Measurements from ENCODE around the gene UMAD1.
A peak's percentile ranks its signal among the peaks of the same experiment; 100 is the strongest.

UMAD1 gene

GRCh38 chr7:7761340-7761973, 120.9 kb downstream of the UMAD1 start:
- H3K4me3 ChIP-seq (ENCODE audit: low read length): peak overlapping the region; percentile 70
- peak; percentile 82 for DNase-seq
- H3K27ac ChIP-seq (ENCODE audit: low read length): peak overlapping the region; percentile 55; the same call in 1 of the 2 replicates

GRCh38 chr7:7761974-7762779, 121.6 kb downstream of the UMAD1 start:
- no peaks in the 10 kb centered on the region for H3K79me2 ChIP-seq (ENCODE audit: low read length)
- H3K27me3 ChIP-seq (replicated peaks; ENCODE audit: insufficient read depth, low read length): no peaks in the 10 kb centered on the region
- H3K27ac ChIP-seq (ENCODE audit: low read length): peak overlapping the region; percentile 55; the same call in 1 of the 2 replicates
- no peaks in the 10 kb centered on the region for H3K9me3 ChIP-seq (replicated peaks; ENCODE audit: insufficient read depth, low read length)
- peaks cover 12% of the 10 kb centered on the region for H3F3A ChIP-seq (ENCODE audit: insufficient read depth, low read length)
- peak overlapping the region; percentile 36; the same call in 1 of the 2 replicates for H3K9ac ChIP-seq (ENCODE audit: low read length)
- no peaks in the 10 kb centered on the region for H4K20me1 ChIP-seq (ENCODE audit: insufficient read depth, low read length)
- no peaks in the 10 kb centered on the region for H3K36me3 ChIP-seq (replicated peaks; ENCODE audit: insufficient read depth, low read length)
- no peaks in the 10 kb centered on the region for H3K9me2 ChIP-seq (replicated peaks; ENCODE audit: insufficient read depth, low read length)
- H3K4me2 ChIP-seq (ENCODE audit: low read depth, low read length): peak overlapping the region; percentile 95
- peak; percentile 74 for DNase-seq
- peak overlapping the region; percentile 70 for H3K4me3 ChIP-seq (ENCODE audit: low read length)
- TF ChIP-seq EZH2phosphoT487 (IDR thresholded peaks at IDR 0.05; ENCODE audit: low read length): no peak
- peak overlapping the region; percentile 64 for H2AFZ ChIP-seq (ENCODE audit: low read length)
- H3K4me1 ChIP-seq (ENCODE audit: low read length): peaks cover 6% of the 10 kb centered on the region; the same call in 1 of the 2 replicates

More at GRCh38 chr7:7761340-7761973, 120.9 kb downstream of the UMAD1 start:
- Histone ChIP-seq H3K79me2 (ENCODE audit: low read length) (no peaks in the 10 kb centered on the region), H3K27me3 (replicated peaks; ENCODE audit: insufficient read depth, low read length) (no peaks in the 10 kb centered on the region), H3K9me3 (replicated peaks; ENCODE audit: insufficient read depth, low read length) (no peaks in the 10 kb centered on the region), H3K9ac (ENCODE audit: low read length) (peak overlapping the region; percentile 36; the same call in 1 of the 2 replicates), H3F3A (ENCODE audit: insufficient read depth, low read length) (peaks cover 12% of the 10 kb centered on the region), H2AFZ (ENCODE audit: low read length) (peak overlapping the region; percentile 64), H3K4me2 (ENCODE audit: low read depth, low read length) (peak overlapping the region; percentile 95), H3K4me1 (ENCODE audit: low read length) (peaks cover 6% of the 10 kb centered on the region; the same call in 1 of the 2 replicates), H3K36me3 (replicated peaks; ENCODE audit: insufficient read depth, low read length) (no peaks in the 10 kb centered on the region), H4K20me1 (ENCODE audit: insufficient read depth, low read length) (no peaks in the 10 kb centered on the region), H3K9me2 (replicated peaks; ENCODE audit: insufficient read depth, low read length) (no peaks in the 10 kb centered on the region)
- TF ChIP-seq EZH2phosphoT487 (IDR thresholded peaks at IDR 0.05; ENCODE audit: low read length): no peak
- TF ChIP-seq EZH2 (optimal IDR thresholded peaks at IDR 0.05; ENCODE audit: low read depth, low read length): no peak
- TF ChIP-seq CTCF (IDR thresholded peaks at IDR 0.05; ENCODE audit: low read length): peak; percentile 51

DNA sequence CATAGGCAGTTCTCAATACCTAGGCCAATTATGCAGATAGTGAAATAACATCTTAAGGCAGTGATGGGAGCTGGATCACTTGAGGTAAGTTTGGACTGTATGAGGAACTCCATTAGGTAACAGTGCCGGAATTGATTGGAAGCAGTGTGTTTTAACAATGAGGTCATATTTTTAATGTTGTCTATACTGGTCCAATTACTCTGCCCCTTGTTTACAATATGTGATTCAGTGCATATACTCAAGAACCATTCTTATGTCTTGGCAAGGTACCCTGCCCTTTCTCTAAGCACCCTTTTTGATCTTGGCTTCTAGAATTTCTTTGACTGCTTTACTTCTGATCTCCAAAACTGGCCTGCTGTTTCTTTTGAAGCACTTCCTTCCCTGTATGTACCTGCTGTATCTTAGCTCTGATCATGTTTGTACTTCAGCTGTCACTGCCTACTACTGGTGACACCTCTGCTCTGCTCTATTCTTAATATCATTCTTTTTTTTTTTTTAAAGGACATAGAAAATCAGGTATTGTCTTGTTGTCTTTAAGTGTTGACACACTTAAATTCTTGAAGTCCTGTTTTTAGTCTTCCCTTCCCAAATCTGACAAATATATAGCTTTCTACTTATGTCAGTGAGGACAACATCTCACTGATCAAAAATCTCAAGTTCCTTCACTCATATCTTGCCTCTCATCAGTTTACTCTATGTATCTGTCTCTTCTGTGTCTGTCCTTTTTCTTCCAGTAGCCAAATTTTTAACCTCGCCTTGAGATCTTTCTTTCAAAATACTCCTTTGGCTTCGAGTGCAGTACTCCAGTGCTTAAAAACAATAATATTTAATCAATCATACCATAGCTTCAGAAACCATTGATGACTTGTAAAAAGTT, 124.2 kb downstream of the UMAD1 start:
- DNase-seq: peak; percentile 5
- TF ChIP-seq EZH2phosphoT487 (IDR thresholded peaks at IDR 0.05; ENCODE audit: low read length) (no peak), EZH2 (optimal IDR thresholded peaks at IDR 0.05; ENCODE audit: low read depth, low read length) (no peak), CTCF (IDR thresholded peaks at IDR 0.05; ENCODE audit: low read length) (peak; percentile 30)
- no peaks in the 10 kb centered on the region for H3K9me3 ChIP-seq (replicated peaks; ENCODE audit: insufficient read depth, low read length)
- no peaks in the 10 kb centered on the region for H3K9me2 ChIP-seq (replicated peaks; ENCODE audit: insufficient read depth, low read length)
- no peaks in the 10 kb centered on the region for H3K27me3 ChIP-seq (replicated peaks; ENCODE audit: insufficient read depth, low read length)
- peaks cover 6% of the 10 kb centered on the region; the same call in 1 of the 2 replicates for H3K4me1 ChIP-seq (ENCODE audit: low read length)
- no peak overlapping the region for H3K9ac ChIP-seq (ENCODE audit: low read length)
- H3K4me2 ChIP-seq (ENCODE audit: low read depth, low read length): no peak overlapping the region
- H3K79me2 ChIP-seq (ENCODE audit: low read length): no peaks in the 10 kb centered on the region
- no peak overlapping the region for H3K4me3 ChIP-seq (ENCODE audit: low read length)
- H3F3A ChIP-seq (ENCODE audit: insufficient read depth, low read length): peaks cover 12% of the 10 kb centered on the region
- no peaks in the 10 kb centered on the region for H3K36me3 ChIP-seq (replicated peaks; ENCODE audit: insufficient read depth, low read length)
- H4K20me1 ChIP-seq (ENCODE audit: insufficient read depth, low read length): no peaks in the 10 kb centered on the region
- H3K27ac ChIP-seq (ENCODE audit: low read length): no peak overlapping the region
- H2AFZ ChIP-seq (ENCODE audit: low read length): no peak overlapping the region

Data from MM.1S (cell line).